IMR-90 (cell line): Measurements from ENCODE around the gene BTBD1. TPM values are rescaled to one million over a fixed set of nuclear protein-coding genes. Genes with fewer than 3 reads are reported as not detected.

ENCODE experiments used
- ATAC-seq: fragments of 200-7000 bp; cut with Tn5 transposase; 2 replicates; pipeline ENCODE4 v1.9.1; 2020; ENCODE audit warnings: low read depth, mild to moderate bottlenecking, moderate library complexity
- BruUV-seq: library from RNA; stranded (reverse); fragments of 400-500 nt; replicated peaks from 2 replicates; lab custom pipeline; 2021; lab: Mats Ljungman, UMichigan
- CTCF ChIA-PET: fragments of 300-600 bp; formaldehyde crosslinking; extraction: SDS; loops from one replicate; lab custom pipeline; 2021; ENCODE audit warnings: antibody characterized with exemption; lab: Yijun Ruan, JAX
- POLR2A ChIA-PET: fragments of 300-600 bp; sonication (Branson Sonifier 250); formaldehyde crosslinking; loops from one replicate; lab custom pipeline; 2022; ENCODE audit warnings: antibody characterized with exemption; ENCODE audit not compliant: unreplicated experiment; lab: Charles Lee
- DNase-seq: peaks from one replicate; pipeline ENCODE4 v3.0.0; 2013
- H2AFZ ChIP-seq: replicated peaks from 2 replicates; pipeline ENCODE3; 2013; ENCODE audit warnings: low read length, mild to moderate bottlenecking; ENCODE audit not compliant: poor library complexity
- H2AK5ac ChIP-seq: 2 replicates; pipeline ENCODE4 v1.6.1; 2013; ENCODE audit warnings: low read depth, low read length, inconsistent platforms
- H2AK9ac ChIP-seq: replicated peaks from 2 replicates; pipeline ENCODE3; 2013; ENCODE audit warnings: mild to moderate bottlenecking, low read depth, low read length, moderate library complexity; ENCODE audit not compliant: poor library complexity
- H2BK120ac ChIP-seq: 2 replicates; pipeline ENCODE4 v1.6.1; 2013; ENCODE audit warnings: low read depth, low read length, inconsistent platforms
- H2BK15ac ChIP-seq: 3 replicates; pipeline ENCODE4 v1.6.1; 2013; ENCODE audit warnings: low read depth, low read length, inconsistent platforms
- H2BK20ac ChIP-seq: 2 replicates; pipeline ENCODE4 v1.6.1; 2013; ENCODE audit warnings: low read depth, mild to moderate bottlenecking, inconsistent platforms, low read length, moderate library complexity
- H2BK5ac ChIP-seq: 2 replicates; pipeline ENCODE4 v1.6.1; 2013; ENCODE audit warnings: mild to moderate bottlenecking, low read depth, low read length, inconsistent platforms; ENCODE audit not compliant: poor library complexity, severe bottlenecking
- H3K14ac ChIP-seq: replicated peaks from 2 replicates; pipeline ENCODE4 v1.6.1; 2013; ENCODE audit warnings: low read depth, low read length, inconsistent platforms
- H3K18ac ChIP-seq: 2 replicates; pipeline ENCODE4 v1.6.1; 2013; ENCODE audit warnings: low read depth, low read length, control low read depth
- H3K23ac ChIP-seq: 2 replicates; pipeline ENCODE4 v1.6.1; 2013; ENCODE audit warnings: low read depth, low read length, inconsistent platforms
- H3K27ac ChIP-seq: 2 replicates; pipeline ENCODE4 v1.5.1; 2013; ENCODE audit warnings: mild to moderate bottlenecking, control low read depth, low read length; ENCODE audit not compliant: insufficient read depth
- H3K27me3 ChIP-seq: 2 replicates; pipeline ENCODE4 v1.6.1; 2013; ENCODE audit warnings: low read length; ENCODE audit not compliant: control insufficient read depth, insufficient read depth
- H3K36me3 ChIP-seq: 2 replicates; pipeline ENCODE4 v1.6.1; 2013; ENCODE audit warnings: low read length, mixed read lengths; ENCODE audit not compliant: control insufficient read depth, insufficient read depth
- H3K4ac ChIP-seq: 2 replicates; pipeline ENCODE4 v1.6.1; 2013; ENCODE audit warnings: low read depth, low read length, inconsistent platforms
- H3K4me1 ChIP-seq: 2 replicates; pipeline ENCODE4 v1.6.1; 2013; ENCODE audit warnings: low read length, mixed read lengths; ENCODE audit not compliant: control insufficient read depth, insufficient read depth
- H3K4me2 ChIP-seq: 2 replicates; pipeline ENCODE4 v1.6.1; 2013; ENCODE audit warnings: low read depth, mild to moderate bottlenecking, control low read depth, low read length, moderate library complexity
- H3K4me3 ChIP-seq: 2 replicates; pipeline ENCODE4 v1.5.1; 2013; ENCODE audit warnings: low read depth, mild to moderate bottlenecking, control low read depth, low read length, moderate library complexity; ENCODE audit not compliant: insufficient read depth
- H3K56ac ChIP-seq: 2 replicates; pipeline ENCODE4 v1.6.1; 2013; ENCODE audit warnings: low read length, inconsistent platforms; ENCODE audit not compliant: insufficient read depth; ENCODE audit errors: extremely low read depth
- H3K79me1 ChIP-seq, 2 experiments: 2 replicates each; pipeline ENCODE4 v1.6.1; 2013; ENCODE audit warnings: low read length in 2 of 2, inconsistent platforms in 1 of 2, low read depth in 1 of 2
- H3K9ac ChIP-seq: 2 replicates; pipeline ENCODE4 v1.6.1; 2013; ENCODE audit warnings: low read depth, low read length, control low read depth
- H3K9me1 ChIP-seq: 2 replicates; pipeline ENCODE4 v1.6.1; 2013; ENCODE audit warnings: low read length, inconsistent platforms; ENCODE audit not compliant: insufficient read depth
- H3K9me3 ChIP-seq: 2 replicates; pipeline ENCODE4 v1.6.1; 2013; ENCODE audit warnings: low read length; ENCODE audit not compliant: control insufficient read depth, insufficient read depth
- H4K20me1 ChIP-seq: 2 replicates; pipeline ENCODE4 v1.6.1; 2013; ENCODE audit warnings: low read length, inconsistent platforms; ENCODE audit not compliant: insufficient read depth
- H4K5ac ChIP-seq: 2 replicates; pipeline ENCODE4 v1.6.1; 2013; ENCODE audit warnings: mild to moderate bottlenecking, low read depth, low read length, control low read depth
- H4K8ac ChIP-seq, 2 experiments: 2 replicates each; pipeline ENCODE4 v1.6.1; 2013; ENCODE audit warnings: low read depth in 2 of 2, low read length in 2 of 2, control low read depth in 1 of 2, inconsistent platforms in 1 of 2
- H4K91ac ChIP-seq: 2 replicates; pipeline ENCODE4 v1.6.1; 2013; ENCODE audit warnings: low read depth, low read length, inconsistent platforms; ENCODE audit not compliant: insufficient read depth
- BHLHE40 ChIP-seq: fragments of 150-350 bp; IDR thresholded peaks from 2 replicates; pipeline ENCODE4 v1.6.1; 2016; ENCODE audit warnings: mild to moderate bottlenecking, low read depth, low read length
- CEBPB ChIP-seq: IDR thresholded peaks from 2 replicates; pipeline ENCODE4 v1.6.1; 2012; ENCODE audit warnings: low read depth, low read length, improper control_type of control experiment
- FOS ChIP-seq: fragments of 150-350 bp; IDR thresholded peaks from 2 replicates; pipeline ENCODE4 v1.6.1; 2016; ENCODE audit warnings: low read depth, low read length
- MAFK ChIP-seq: IDR thresholded peaks from 2 replicates; pipeline ENCODE4 v1.6.1; 2012; ENCODE audit warnings: low read depth, low read length, improper control_type of control experiment
- MXI1 ChIP-seq: IDR thresholded peaks from 2 replicates; pipeline ENCODE4 v1.6.1; 2012; ENCODE audit warnings: low read depth, mild to moderate bottlenecking, low read length, moderate library complexity, borderline replicate concordance
- NFE2L2 ChIP-seq: fragments of 150-350 bp; IDR thresholded peaks from 2 replicates; pipeline ENCODE4 v1.6.1; 2016; ENCODE audit warnings: low read depth, mild to moderate bottlenecking, low read length
- RCOR1 ChIP-seq: IDR thresholded peaks from 2 replicates; pipeline ENCODE4 v1.6.1; 2012; ENCODE audit warnings: mild to moderate bottlenecking, low read length, improper control_type of control experiment; ENCODE audit not compliant: insufficient replicate concordance
- RFX5 ChIP-seq: IDR thresholded peaks from 2 replicates; pipeline ENCODE4 v1.8.0; 2012; ENCODE audit warnings: low read depth, mild to moderate bottlenecking, low read length, moderate library complexity
- USF2 ChIP-seq: fragments of 150-350 bp; IDR thresholded peaks from 2 replicates; pipeline ENCODE4 v1.6.1; 2017; ENCODE audit warnings: mild to moderate bottlenecking, antibody characterized with exemption, low read length, low read depth
- WGBS, 2 experiments: methylation state at CpG; one replicate each; pipeline versions ENCODE4 v1.1.5 to v1.1.7; 2013; ENCODE audit warnings: missing lambda C conversion rate in 2 of 2; ENCODE audit not compliant: insufficient read length in 1 of 2; ENCODE audit errors: extremely low coverage in 2 of 2; 5-methylcytosine and 5-hydroxymethylcytosine counted together
- dilution Hi-C: fragments of 300-500 bp; cut with HindIII; formaldehyde crosslinking; loops from one replicate; pipeline ENCODE4 v1.14.3; 2018; ENCODE audit warnings: low sequenced_read_pairs; ENCODE audit not compliant: unreplicated experiment
- in situ Hi-C: fragments of 300-500 bp; cut with MboI; formaldehyde crosslinking; loops from 3 replicates; pipeline ENCODE4 v1.14.3; 2019; ENCODE audit warnings: low sequenced_read_pairs, inconsistent platforms, mixed read lengths
- intact Hi-C: fragments of 100-400 bp; cut with micrococcal nuclease; formaldehyde crosslinking; loops from 2 replicates; pipeline ENCODE4 v1.10.0; 2022
- polyA plus RNA-seq, 3 experiments: library from polyadenylated mRNA; depleted of rRNA; stranded (reverse); fragments of >200 nt; gene quantifications; 2 replicates each; pipeline ENCODE4 v1.2.3, GENCODE V29; 2012; ENCODE audit warnings: low replicate concordance in 1 of 3
- total RNA-seq: library from RNA; depleted of rRNA; stranded (reverse); fragments of >200 nt; gene quantifications from 2 replicates; pipeline ENCODE4 v1.2.3, GENCODE V29; 2012

The BTBD1 gene
- total and polyA plus RNA-seq, 2 of the 4 experiments (the other 2 are of a cell fraction): 39.3 to 78.7 TPM

GRCh38 chr15:83044156-83044555 is 22.9 kb downstream of the BTBD1 start:
- Histone ChIP-seq H2BK15ac (no peak overlapping the region), H2AK9ac (no peak overlapping the region), H3K14ac (no peak overlapping the region), H3K9me3 (no peaks in the 10 kb centered on the region), H2AK5ac (no peak overlapping the region), H3K4me3 (no peak overlapping the region), H2BK120ac (no peak overlapping the region), H2BK5ac (no peak overlapping the region), H3K9ac (no peak overlapping the region), H2AFZ (no peak overlapping the region), H3K79me1 (peaks cover 31 to 51% of the 10 kb centered on the region in 2 experiments), H3K27ac (no peak overlapping the region), H4K91ac (no peak overlapping the region), H3K18ac (no peak overlapping the region), H3K36me3 (peaks cover 45% of the 10 kb centered on the region), H3K56ac (no peak overlapping the region), H3K4ac (no peak overlapping the region), H4K20me1 (peaks cover 23% of the 10 kb centered on the region), H2BK20ac (no peak overlapping the region), H3K27me3 (no peaks in the 10 kb centered on the region), H4K5ac (no peak overlapping the region), H3K4me1 (no peaks in the 10 kb centered on the region; the same call in 1 of the 2 replicates), H3K23ac (no peak overlapping the region), H4K8ac (no peak overlapping the region), H3K4me2 (no peak overlapping the region), H3K9me1 (no peaks in the 10 kb centered on the region)
- POLR2A ChIA-PET: no interaction called here
- no peak for ATAC-seq
- 100% methylated on average over 3 of the region's 12 CpGs; no CpG with 5 or more reads in 1 of the 2 experiments for WGBS, 2 experiments
- no TSS peak for BruUV-seq
- in situ Hi-C loops: no loop called here
- CTCF ChIA-PET: no interaction called here
- intact Hi-C loops: no loop called here
- DNase-seq: no peak
- dilution Hi-C loops: no loop called here
- TF ChIP-seq FOS (no peak), RCOR1 (no peak), NFE2L2 (no peak), MAFK (no peak), CEBPB (no peak), BHLHE40 (no peak), USF2 (no peak), MXI1 (no peak), RFX5 (no peak)
